ENCODE measurements around the gene PPP3R1. TPM values are rescaled to one million over a fixed set of nuclear protein-coding genes. Genes with fewer than 3 reads are reported as not detected.

Gene PPP3R1
- total and polyA plus RNA-seq, 2 donors (not counting 3 experiments of a cell fraction or from before 2014, with no cell fraction given) = 8.4 to 62.2 TPM

DNA sequence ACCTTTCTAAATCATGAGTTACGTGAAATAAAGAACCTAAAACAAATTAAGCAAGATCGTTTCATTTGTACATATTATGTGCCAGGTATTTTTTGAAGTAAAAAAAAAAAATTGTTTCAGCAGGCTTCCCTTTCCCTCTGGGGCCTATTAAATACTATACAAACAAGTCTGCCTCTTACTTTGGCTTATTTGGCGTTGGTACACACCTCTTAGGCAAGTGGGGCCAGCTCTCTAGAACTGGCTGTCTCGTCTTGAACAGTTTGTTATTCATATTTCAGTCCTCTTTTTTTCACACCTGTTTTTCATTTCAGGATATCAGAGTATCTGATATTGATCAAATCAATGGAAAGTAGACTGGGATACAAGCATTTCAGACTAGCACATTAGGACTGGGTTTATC is 27.4 kb upstream of the PPP3R1 start:
- POLR2A ChIA-PET = interaction anchor here (1.0 kb wide), 1 partner anchor 27 kb away, joined by 3 read pairs; no protein-coding TSS in a partner anchor
- CTCF ChIA-PET = interaction anchor here (3.3 to 11.7 kb wide), 2 partner anchors 85 to 157 kb away, joined by 21 to 175 read pairs; no protein-coding TSS in a partner anchor
- Histone ChIP-seq H3K4me2 (ENCODE audit: insufficient read depth, low read length) (no peak overlapping the region), H3K9me3 (replicated peaks; ENCODE audit: control insufficient read depth, insufficient read depth, low read length) (no peaks in the 10 kb centered on the region), H3K79me2 (ENCODE audit: control insufficient read depth, insufficient read depth, low read length) (no peaks in the 10 kb centered on the region), H3K9ac (replicated peaks; ENCODE audit: extremely low read depth, insufficient read depth, low read length) (no peak overlapping the region), H3K27me3 (ENCODE audit: control insufficient read depth in 2 of 2, insufficient read depth in 2 of 2, low read length in 2 of 2) (no peaks in the 10 kb centered on the region), H4K20me1 (replicated peaks; ENCODE audit: control insufficient read depth, extremely low read depth, insufficient read depth, low read length) (no peaks in the 10 kb centered on the region), H3K36me3 (ENCODE audit: control insufficient read depth in 2 of 2, extremely low read depth in 1 of 2, insufficient read depth in 2 of 2, low read length in 2 of 2) (no peaks in the 10 kb centered on the region), H3K9me1 (replicated peaks; ENCODE audit: control insufficient read depth, extremely low read depth, insufficient read depth, low read length) (no peaks in the 10 kb centered on the region), H2AFZ (ENCODE audit: low read depth, low read length) (no peak overlapping the region), H3K27ac (ENCODE audit: insufficient read depth, low read depth, low read length) (no peak overlapping the region), H3K4me3 (replicated peaks in 1 of 3; ENCODE audit: insufficient read depth in 1 of 3, low read depth in 1 of 3, low read length in 3 of 3) (no peak overlapping the region), H3K4me1 (ENCODE audit: control insufficient read depth, extremely low read depth, insufficient read depth, low read length) (no peaks in the 10 kb centered on the region)
- DNase-seq (ENCODE audit: low read depth, low spot score) (no peak), FAIRE-seq (no peak)
- dilution Hi-C loops (cut with MboI; ENCODE audit: extremely low pct_ligation_motif_present, low sequenced_read_pairs) = no loop called here
- BruUV-seq (replicated peaks) = no TSS peak
- TF ChIP-seq POLR2A (IDR thresholded peaks at IDR 0.05; ENCODE audit: low read depth, low read length) = no peak
- no peak for TF ChIP-seq CTCF (IDR thresholded peaks at IDR 0.05; ENCODE audit: extremely low read depth in 1 of 2, insufficient read depth in 1 of 2, low read depth in 1 of 2, low read length in 2 of 2)
- no peak for TF ChIP-seq JUN (IDR thresholded peaks at IDR 0.05; ENCODE audit: borderline replicate concordance, insufficient read depth, insufficient read length, low read depth)
- no peak for TF ChIP-seq MYC (IDR thresholded peaks at IDR 0.05; ENCODE audit: low read depth, low read length)
- TF ChIP-seq FOS (IDR thresholded peaks at IDR 0.05; ENCODE audit: borderline replicate concordance, insufficient read depth, low read length) = no peak
- TF ChIP-seq GATA2 (IDR thresholded peaks at IDR 0.05; ENCODE audit: insufficient read depth, insufficient read length, low read depth, low read length) = no peak
- TF ChIP-seq MAX (IDR thresholded peaks at IDR 0.05; ENCODE audit: insufficient read depth, insufficient read length) = no peak
- intact Hi-C loops (cut with micrococcal nuclease) = loop anchor here (5.0 kb wide), 1 partner anchor 163 kb away; no protein-coding TSS in a partner anchor

All from endothelial cell of umbilical vein (primary cell).